Endothelial cell (in vitro differentiated cells): ENCODE results near the gene RASGEF1C. TPM values are rescaled to one million over a fixed set of nuclear protein-coding genes. Genes with fewer than 3 reads are reported as not detected.

ENCODE experiments used
- DNase-seq: peaks from one replicate; pipeline ENCODE4 v3.0.0; 2021; ENCODE audit warnings: low spot score
- H3K27ac Mint-ChIP-seq: one replicate; pipeline ENCODE4 v1.8.0; 2021; ENCODE audit warnings: mixed read lengths, inconsistent platforms; ENCODE audit not compliant: unreplicated experiment
- H3K27me3 Mint-ChIP-seq: one replicate; pipeline ENCODE4 v1.8.0; 2021; ENCODE audit warnings: mild to moderate bottlenecking, moderate library complexity, mixed read lengths, inconsistent platforms; ENCODE audit not compliant: unreplicated experiment
- H3K36me3 Mint-ChIP-seq: one replicate; pipeline ENCODE4 v1.8.0; 2021; ENCODE audit warnings: mild to moderate bottlenecking, low read depth, mixed read lengths, inconsistent platforms; ENCODE audit not compliant: unreplicated experiment
- H3K4me1 Mint-ChIP-seq: one replicate; pipeline ENCODE4 v1.8.0; 2021; ENCODE audit warnings: mild to moderate bottlenecking, mixed read lengths, inconsistent platforms; ENCODE audit not compliant: unreplicated experiment
- H3K4me3 Mint-ChIP-seq: one replicate; pipeline ENCODE4 v1.8.0; 2021; ENCODE audit warnings: mild to moderate bottlenecking, mixed read lengths, inconsistent platforms; ENCODE audit not compliant: unreplicated experiment
- H3K9me3 Mint-ChIP-seq: one replicate; pipeline ENCODE4 v1.8.0; 2021; ENCODE audit warnings: mixed read lengths, inconsistent platforms; ENCODE audit not compliant: unreplicated experiment
- total RNA-seq: library from RNA; stranded (reverse); fragmentation: NEBNext Ultra II Directional; extraction: Animal tissue kit (Norgen Biotek cat#: 25700); gene quantifications from one replicate; pipeline ENCODE4 v1.2.1, GENCODE V29; 2021; ENCODE audit not compliant: unreplicated experiment
- TF ChIP-seq, protein P1 (sequence below): fragments of 200-600 bp; sonication (generic); IDR thresholded peaks from one replicate; pipeline ENCODE4 v1.5.0; 2021; ENCODE audit warnings: antibody characterized with exemption; ENCODE audit not compliant: unreplicated experiment

Gene RASGEF1C
- total RNA-seq, 1 donor from 2014 or later = 0.64 TPM

DNA sequence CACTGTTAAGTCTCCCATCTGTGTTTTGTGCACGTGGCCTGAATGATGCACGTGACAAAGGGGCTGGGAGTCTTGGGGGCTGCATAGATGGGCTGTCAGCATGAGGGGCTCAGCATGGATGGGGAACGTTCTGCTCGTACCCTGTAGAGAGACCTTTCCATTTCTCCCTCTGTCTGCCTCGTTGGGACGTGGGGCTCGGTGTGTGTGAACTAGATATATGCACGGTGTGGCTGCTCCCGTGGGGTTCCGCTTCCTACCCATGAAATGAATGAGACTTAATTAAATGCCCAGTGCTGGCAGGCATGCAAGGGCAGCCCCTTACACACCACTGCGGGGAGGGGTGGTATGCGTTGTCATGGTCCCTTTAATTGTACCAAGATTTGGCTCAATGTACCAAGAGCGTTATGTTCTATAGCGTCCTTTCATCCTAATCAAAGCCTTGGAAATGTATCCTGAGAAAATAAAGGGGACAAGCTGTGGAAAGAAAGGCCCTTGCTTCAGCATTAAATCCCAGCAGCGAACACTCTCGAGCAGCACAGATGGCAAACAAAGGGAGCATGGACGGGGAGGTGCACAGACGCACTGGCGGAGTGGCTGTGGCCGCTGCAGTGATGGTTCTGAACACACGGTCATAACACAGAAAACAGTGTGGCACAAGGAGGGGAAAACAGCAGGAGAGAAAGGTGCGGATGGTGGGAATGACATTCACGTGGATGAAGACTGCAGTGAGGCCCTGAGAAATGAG is 66.8 kb downstream of the RASGEF1C start:
- TF ChIP-seq, protein P1, sequence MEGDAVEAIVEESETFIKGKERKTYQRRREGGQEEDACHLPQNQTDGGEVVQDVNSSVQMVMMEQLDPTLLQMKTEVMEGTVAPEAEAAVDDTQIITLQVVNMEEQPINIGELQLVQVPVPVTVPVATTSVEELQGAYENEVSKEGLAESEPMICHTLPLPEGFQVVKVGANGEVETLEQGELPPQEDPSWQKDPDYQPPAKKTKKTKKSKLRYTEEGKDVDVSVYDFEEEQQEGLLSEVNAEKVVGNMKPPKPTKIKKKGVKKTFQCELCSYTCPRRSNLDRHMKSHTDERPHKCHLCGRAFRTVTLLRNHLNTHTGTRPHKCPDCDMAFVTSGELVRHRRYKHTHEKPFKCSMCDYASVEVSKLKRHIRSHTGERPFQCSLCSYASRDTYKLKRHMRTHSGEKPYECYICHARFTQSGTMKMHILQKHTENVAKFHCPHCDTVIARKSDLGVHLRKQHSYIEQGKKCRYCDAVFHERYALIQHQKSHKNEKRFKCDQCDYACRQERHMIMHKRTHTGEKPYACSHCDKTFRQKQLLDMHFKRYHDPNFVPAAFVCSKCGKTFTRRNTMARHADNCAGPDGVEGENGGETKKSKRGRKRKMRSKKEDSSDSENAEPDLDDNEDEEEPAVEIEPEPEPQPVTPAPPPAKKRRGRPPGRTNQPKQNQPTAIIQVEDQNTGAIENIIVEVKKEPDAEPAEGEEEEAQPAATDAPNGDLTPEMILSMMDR = no peak
- peak; percentile 2 for DNase-seq
- Mint-ChIP-seq H3K36me3 (no peaks in the 10 kb centered on the region), H3K4me1 (no peaks in the 10 kb centered on the region), H3K9me3 (no peaks in the 10 kb centered on the region), H3K27ac (no peak overlapping the region), H3K4me3 (no peak overlapping the region), H3K27me3 (peaks cover 13% of the 10 kb centered on the region)

DNA sequence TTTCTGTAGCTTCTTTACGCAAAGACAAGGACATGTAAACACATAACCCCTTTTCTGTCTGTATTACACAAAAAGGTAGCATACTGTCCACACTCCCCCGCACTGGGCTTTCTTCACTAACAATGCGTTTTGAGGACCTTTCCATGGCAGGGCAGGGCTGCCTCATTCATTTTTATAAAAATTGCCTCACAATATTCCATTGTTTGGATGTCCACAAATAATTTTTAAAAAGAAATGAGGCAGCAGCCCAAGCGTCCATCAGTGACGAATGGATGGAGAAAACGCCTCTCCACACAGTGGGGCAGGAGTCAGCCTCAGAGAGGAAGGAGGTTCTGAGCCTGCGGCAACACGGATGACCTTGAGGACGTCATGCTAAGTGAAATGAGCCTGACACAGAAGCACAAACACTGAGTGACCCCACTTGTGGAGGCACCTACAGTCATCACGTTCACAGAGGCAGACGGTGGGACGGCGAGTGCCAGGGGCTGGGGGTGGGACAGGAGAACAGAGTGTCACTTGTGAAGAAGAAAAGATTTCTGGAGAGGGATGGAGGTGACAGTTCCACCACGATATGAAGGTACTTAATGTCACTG is 67.8 kb downstream of the RASGEF1C start:
- H3K27ac Mint-ChIP-seq = no peak overlapping the region
- peaks cover 13% of the 10 kb centered on the region for H3K27me3 Mint-ChIP-seq
- H3K4me1 Mint-ChIP-seq = no peaks in the 10 kb centered on the region
- no peaks in the 10 kb centered on the region for H3K36me3 Mint-ChIP-seq
- no peaks in the 10 kb centered on the region for H3K9me3 Mint-ChIP-seq
- TF ChIP-seq, protein P1 = no peak
- H3K4me3 Mint-ChIP-seq = peak overlapping the region; percentile 42
- peak; percentile 2 for DNase-seq

DNA sequence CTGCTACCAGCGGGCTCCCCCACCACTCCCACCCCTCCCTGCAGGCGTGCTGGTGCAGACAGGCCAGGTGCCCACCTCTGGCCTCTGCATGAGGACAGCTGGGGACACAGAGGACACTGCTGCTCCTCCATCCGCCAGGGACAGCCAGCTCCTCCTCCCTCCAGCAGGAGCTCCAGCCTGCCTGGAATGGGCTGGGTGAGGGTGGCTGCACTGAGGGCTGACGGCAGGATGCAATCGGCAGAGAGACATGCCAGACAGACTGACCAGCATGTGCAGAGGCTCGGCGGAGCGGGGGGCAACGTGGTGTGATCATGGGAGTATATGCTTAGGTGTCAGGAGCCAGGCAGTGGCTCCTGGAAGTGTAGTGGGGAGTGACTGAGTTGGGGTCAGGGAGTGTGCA is 68.4 kb downstream of the RASGEF1C start:
- no peak for DNase-seq
- H3K4me3 Mint-ChIP-seq = peak overlapping the region; percentile 42

DNA sequence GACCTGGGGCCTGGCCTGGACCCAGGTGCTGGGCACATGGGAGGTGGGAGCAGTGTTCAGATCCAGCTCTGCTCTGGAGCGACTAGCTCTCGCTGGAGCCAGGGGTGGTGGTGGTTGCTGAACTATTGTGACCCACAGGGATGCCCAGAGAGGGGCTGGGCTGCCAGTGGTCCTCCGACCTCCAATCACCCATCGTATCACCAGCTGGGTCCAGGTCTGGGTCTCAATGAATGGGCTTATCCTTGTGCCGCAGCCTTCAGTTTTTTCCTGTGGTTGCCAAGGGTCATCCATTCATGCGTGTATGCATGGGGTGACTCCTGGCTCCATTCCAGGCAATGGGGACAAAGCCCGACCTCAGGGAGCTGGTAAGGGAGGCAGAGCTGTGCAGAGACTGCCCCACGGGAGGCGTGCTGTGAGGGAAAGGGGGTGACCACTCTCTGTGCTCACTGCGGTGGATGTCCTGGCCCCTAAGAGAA is 68.9 kb downstream of the RASGEF1C start:
- Mint-ChIP-seq H3K27ac (no peak overlapping the region), H3K4me3 (no peak overlapping the region), H3K36me3 (no peaks in the 10 kb centered on the region), H3K4me1 (no peaks in the 10 kb centered on the region), H3K9me3 (no peaks in the 10 kb centered on the region), H3K27me3 (peaks cover 16% of the 10 kb centered on the region)
- DNase-seq = no peak
- TF ChIP-seq, protein P1 = no peak

More for the DNA sequence above, 68.4 kb downstream of the RASGEF1C start:
- Mint-ChIP-seq H3K36me3 (no peaks in the 10 kb centered on the region), H3K27ac (no peak overlapping the region), H3K4me1 (no peaks in the 10 kb centered on the region), H3K27me3 (peaks cover 13% of the 10 kb centered on the region), H3K9me3 (no peaks in the 10 kb centered on the region)
- TF ChIP-seq, protein P1 = no peak

DNA sequence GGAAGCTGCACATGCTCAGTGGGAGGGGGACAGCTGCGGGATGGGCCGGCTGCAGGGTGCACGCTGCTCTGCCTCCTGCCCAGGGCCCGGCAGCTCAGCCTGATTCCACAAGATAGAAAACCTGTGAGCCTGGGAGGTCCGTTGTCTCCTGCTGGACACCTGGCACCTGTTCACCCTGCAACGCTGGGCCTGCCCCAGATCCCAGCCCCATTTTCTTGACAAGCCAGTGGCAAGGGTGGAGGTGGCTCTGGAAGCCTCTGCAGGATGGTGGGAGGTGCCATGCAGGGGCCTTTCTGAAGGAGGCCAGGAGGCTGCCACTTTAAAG is 69.3 kb downstream of the RASGEF1C start:
- TF ChIP-seq, protein P1 = no peak
- H3K9me3 Mint-ChIP-seq = no peaks in the 10 kb centered on the region
- no peaks in the 10 kb centered on the region for H3K4me1 Mint-ChIP-seq
- H3K27me3 Mint-ChIP-seq = peaks cover 16% of the 10 kb centered on the region
- H3K27ac Mint-ChIP-seq = no peak overlapping the region
- H3K4me3 Mint-ChIP-seq = no peak overlapping the region
- H3K36me3 Mint-ChIP-seq = no peaks in the 10 kb centered on the region
- no peak for DNase-seq
